ENCODE results near the gene DDX39B.

GRCh38 chr6:31569861-31570536, 28.2 kb upstream of the DDX39B start:
- no peak for TF ChIP-seq HNRNPL (IDR thresholded peaks at IDR 0.05; ENCODE audit: low read depth, low read length)
- no peak for TF ChIP-seq RCOR1 (IDR thresholded peaks at IDR 0.05; ENCODE audit: borderline replicate concordance in 1 of 2, low read depth in 2 of 2, low read length in 2 of 2)
- TF ChIP-seq, protein P1, sequence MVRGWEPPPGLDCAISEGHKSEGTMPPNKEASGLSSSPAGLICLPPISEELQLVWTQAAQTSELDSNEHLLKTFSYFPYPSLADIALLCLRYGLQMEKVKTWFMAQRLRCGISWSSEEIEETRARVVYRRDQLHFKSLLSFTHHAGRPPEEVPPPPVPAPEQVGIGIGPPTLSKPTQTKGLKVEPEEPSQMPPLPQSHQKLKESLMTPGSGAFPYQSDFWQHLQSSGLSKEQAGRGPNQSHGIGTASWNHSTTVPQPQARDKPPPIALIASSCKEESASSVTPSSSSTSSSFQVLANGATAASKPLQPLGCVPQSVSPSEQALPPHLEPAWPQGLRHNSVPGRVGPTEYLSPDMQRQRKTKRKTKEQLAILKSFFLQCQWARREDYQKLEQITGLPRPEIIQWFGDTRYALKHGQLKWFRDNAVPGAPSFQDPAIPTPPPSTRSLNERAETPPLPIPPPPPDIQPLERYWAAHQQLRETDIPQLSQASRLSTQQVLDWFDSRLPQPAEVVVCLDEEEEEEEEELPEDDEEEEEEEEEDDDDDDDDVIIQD (CRISPR knock-in tag; IDR thresholded peaks at IDR 0.05): no peak
- no peak for TF ChIP-seq HNRNPUL1 (IDR thresholded peaks at IDR 0.05; ENCODE audit: low read length)
- TF ChIP-seq NR3C1 (CRISPR knock-in tag; IDR thresholded peaks at IDR 0.05): no peak
- TF ChIP-seq TAF7 (tag; IDR thresholded peaks at IDR 0.05): no peak
- TF ChIP-seq ZZZ3 (IDR thresholded peaks at IDR 0.05): no peak
- TF ChIP-seq CBX8 (IDR thresholded peaks at IDR 0.05; ENCODE audit: borderline replicate concordance, extremely low read depth, low read depth, low read length, poor library complexity, severe bottlenecking): no peak
- no peak for TF ChIP-seq FOS (IDR thresholded peaks at IDR 0.05; ENCODE audit: extremely low read depth, insufficient read length)
- TF ChIP-seq, protein P2, sequence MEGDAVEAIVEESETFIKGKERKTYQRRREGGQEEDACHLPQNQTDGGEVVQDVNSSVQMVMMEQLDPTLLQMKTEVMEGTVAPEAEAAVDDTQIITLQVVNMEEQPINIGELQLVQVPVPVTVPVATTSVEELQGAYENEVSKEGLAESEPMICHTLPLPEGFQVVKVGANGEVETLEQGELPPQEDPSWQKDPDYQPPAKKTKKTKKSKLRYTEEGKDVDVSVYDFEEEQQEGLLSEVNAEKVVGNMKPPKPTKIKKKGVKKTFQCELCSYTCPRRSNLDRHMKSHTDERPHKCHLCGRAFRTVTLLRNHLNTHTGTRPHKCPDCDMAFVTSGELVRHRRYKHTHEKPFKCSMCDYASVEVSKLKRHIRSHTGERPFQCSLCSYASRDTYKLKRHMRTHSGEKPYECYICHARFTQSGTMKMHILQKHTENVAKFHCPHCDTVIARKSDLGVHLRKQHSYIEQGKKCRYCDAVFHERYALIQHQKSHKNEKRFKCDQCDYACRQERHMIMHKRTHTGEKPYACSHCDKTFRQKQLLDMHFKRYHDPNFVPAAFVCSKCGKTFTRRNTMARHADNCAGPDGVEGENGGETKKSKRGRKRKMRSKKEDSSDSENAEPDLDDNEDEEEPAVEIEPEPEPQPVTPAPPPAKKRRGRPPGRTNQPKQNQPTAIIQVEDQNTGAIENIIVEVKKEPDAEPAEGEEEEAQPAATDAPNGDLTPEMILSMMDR (IDR thresholded peaks at IDR 0.05 in 2 of 3, conservative IDR thresholded peaks at IDR 0.05 in 1 of 3; ENCODE audit: insufficient read depth in 2 of 3, low read depth in 1 of 3, low read length in 3 of 3): no peak
- no peak for TF ChIP-seq ESRRA (IDR thresholded peaks at IDR 0.05; ENCODE audit: borderline replicate concordance, low read depth)
- no peak for TF ChIP-seq SMARCE1 (IDR thresholded peaks at IDR 0.05)
- TF ChIP-seq KLF16 (IDR thresholded peaks at IDR 0.05): no peak
- TF ChIP-seq SIN3B (IDR thresholded peaks at IDR 0.05; ENCODE audit: low read depth): no peak
